ENCODE data around the gene ZNF521. TPM values are rescaled to one million over a fixed set of nuclear protein-coding genes. Genes with fewer than 3 reads are reported as not detected.

ZNF521 gene
- total and polyA plus RNA-seq, 2 of the 13 experiments (the other 11 are each of a cell fraction or from before 2014, with no cell fraction given), result 0.02 TPM; not detected in 1

GRCh38 chr18:25284861-25285550 lies 67.0 kb downstream of the ZNF521 start (continued):
- TF ChIP-seq, protein P1, sequence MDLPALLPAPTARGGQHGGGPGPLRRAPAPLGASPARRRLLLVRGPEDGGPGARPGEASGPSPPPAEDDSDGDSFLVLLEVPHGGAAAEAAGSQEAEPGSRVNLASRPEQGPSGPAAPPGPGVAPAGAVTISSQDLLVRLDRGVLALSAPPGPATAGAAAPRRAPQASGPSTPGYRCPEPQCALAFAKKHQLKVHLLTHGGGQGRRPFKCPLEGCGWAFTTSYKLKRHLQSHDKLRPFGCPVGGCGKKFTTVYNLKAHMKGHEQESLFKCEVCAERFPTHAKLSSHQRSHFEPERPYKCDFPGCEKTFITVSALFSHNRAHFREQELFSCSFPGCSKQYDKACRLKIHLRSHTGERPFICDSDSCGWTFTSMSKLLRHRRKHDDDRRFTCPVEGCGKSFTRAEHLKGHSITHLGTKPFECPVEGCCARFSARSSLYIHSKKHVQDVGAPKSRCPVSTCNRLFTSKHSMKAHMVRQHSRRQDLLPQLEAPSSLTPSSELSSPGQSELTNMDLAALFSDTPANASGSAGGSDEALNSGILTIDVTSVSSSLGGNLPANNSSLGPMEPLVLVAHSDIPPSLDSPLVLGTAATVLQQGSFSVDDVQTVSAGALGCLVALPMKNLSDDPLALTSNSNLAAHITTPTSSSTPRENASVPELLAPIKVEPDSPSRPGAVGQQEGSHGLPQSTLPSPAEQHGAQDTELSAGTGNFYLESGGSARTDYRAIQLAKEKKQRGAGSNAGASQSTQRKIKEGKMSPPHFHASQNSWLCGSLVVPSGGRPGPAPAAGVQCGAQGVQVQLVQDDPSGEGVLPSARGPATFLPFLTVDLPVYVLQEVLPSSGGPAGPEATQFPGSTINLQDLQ (CRISPR knock-in tag; IDR thresholded peaks at IDR 0.05), result no peak
- TF ChIP-seq GTF3A (CRISPR knock-in tag; conservative IDR thresholded peaks at IDR 0.05) (no peak), ZNF121 (CRISPR knock-in tag; IDR thresholded peaks at IDR 0.05) (no peak)

- TF ChIP-seq PAF1 (CRISPR knock-in tag; IDR thresholded peaks at IDR 0.05) (no peak), CREB1 (IDR thresholded peaks at IDR 0.05) (peak; percentile 67), CREB1 (CRISPR knock-in tag; IDR thresholded peaks at IDR 0.05) (no peak)
- Histone ChIP-seq H3K9ac (ENCODE audit: insufficient read depth, low read depth, low read length) (no peak overlapping the region), H3K27ac (ENCODE audit: extremely low read length, insufficient read depth, low read length) (no peak overlapping the region), H3K9me3 (ENCODE audit: low read length) (no peaks in the 10 kb centered on the region), H3K36me3 (replicated peaks in 1 of 2; ENCODE audit: control insufficient read depth in 1 of 2, insufficient read depth in 2 of 2, low read length in 2 of 2) (no peaks in the 10 kb centered on the region), H4K20me1 (ENCODE audit: insufficient read depth, low read length) (no peaks in the 10 kb centered on the region), H3K4me1 (ENCODE audit: insufficient read depth, low read length) (no peaks in the 10 kb centered on the region), H3K27me3 (ENCODE audit: control insufficient read depth in 1 of 2, insufficient read depth in 2 of 2, low read length in 2 of 2) (0 out of 5 replicates have a peak, but pooled peaks cover 0 to 2% of the 10 kb centered on the region in 2 experiments), H3K4me2 (ENCODE audit: low read depth, low read length) (no peak overlapping the region), H3K79me2 (ENCODE audit: insufficient read depth, low read length) (no peaks in the 10 kb centered on the region), H2AFZ (ENCODE audit: low read length) (no peak overlapping the region), H3K4me3 (replicated peaks in 1 of 3; ENCODE audit: insufficient read depth in 1 of 3, low read depth in 2 of 3, low read length in 3 of 3) (no peak overlapping the region)
- FAIRE-seq (no peak), DNase-seq (ENCODE audit: low spot score) (no peak), ATAC-seq (no peak)
- intact Hi-C loops (cut with micrococcal nuclease; ENCODE audit: unreplicated experiment) (no loop called here), in situ Hi-C loops (cut with HindIII; ENCODE audit: extremely low pct_ligation_motif_present, low pct_unique_long_range_greater_than_20kb) (no loop called here)
- WGBS (ENCODE audit: low lambda C conversion rate), result 33% methylated on average over 7 of the region's 7 CpGs
- ChIA-PET POLR2A (no interaction called here), CTCF (ENCODE audit: low intra/inter-chr PET ratio, low total read pairs) (no interaction called here)
- BruUV-seq (replicated peaks), result no TSS peak
These were observed 67.7 kb downstream of the ZNF521 start for GRCh38 chr18:25284281-25284680.
